HG02840 (cell line): ENCODE measurements around the gene DCLRE1B.

Experiments used
- ATAC-seq: cut with Tn5 transposase; IDR thresholded peaks from one replicate; pipeline ENCODE4 v1.9.1; 2021; ENCODE audit warnings: mild to moderate bottlenecking, moderate library complexity, moderate number of reproducible peaks; ENCODE audit not compliant: unreplicated experiment, low FRiP score

Gene DCLRE1B

DNA sequence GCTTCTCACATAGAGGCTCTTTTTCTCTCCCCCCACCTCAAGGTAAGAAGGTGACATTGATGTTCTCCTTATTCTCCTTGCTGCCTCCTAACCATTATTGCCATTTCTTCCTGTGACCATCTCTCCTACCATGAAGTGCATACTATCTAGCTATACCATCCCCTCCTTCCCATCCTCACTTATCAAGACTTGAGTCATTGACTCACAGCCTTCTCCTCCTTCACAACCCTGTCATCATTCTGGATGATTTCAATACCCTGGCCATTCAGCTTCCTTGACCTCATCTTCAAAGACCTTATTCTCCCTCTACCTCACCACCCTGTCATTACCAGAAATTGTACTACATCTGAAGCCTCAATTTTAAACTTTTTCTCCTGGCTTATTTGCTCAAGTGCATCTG lies 13.1 kb downstream of the DCLRE1B start:
- ATAC-seq = no peak

DNA sequence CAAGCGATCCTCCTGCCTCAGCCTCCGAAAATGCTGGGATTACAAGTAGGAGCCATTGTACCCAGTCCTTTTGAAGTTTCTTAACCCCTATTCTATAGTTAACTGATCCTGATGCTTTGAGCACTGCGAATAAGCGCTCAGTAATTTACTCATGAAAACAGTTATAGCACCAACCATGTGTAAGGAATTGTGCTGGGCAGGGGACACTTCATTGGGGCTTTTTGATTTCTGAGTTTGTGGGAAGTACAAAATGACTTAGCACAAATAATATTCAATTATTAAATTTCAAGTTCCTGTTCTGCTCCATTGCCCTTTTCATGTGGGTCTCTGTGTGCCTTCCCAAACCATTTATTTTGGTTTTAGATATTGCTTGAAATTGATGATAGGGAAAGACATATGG lies 17.8 kb downstream of the DCLRE1B start:
- no peak for ATAC-seq

DNA sequence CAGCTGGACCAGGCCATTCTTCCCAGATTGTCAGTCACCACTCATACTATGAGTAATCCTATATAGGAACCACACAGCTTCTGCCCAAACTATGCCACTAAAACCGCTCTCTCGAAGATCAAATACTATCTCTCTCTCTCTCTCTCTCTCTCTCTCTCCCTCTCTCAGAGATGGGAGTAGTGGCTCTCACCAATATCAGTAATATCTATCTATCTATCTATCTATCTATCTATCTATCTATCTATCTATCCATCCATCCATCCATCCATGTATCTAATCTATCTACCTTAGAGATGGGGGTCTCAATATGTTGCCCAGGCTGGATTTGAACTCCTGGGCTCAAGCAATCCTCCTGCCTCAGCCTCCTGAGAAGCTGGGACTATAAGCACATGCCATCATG lies 19.3 kb downstream of the DCLRE1B start:
- no peak for ATAC-seq

GRCh38 chr1:113928187-113928930 lies 23.2 kb downstream of the DCLRE1B start:
- ATAC-seq = no peak

DNA sequence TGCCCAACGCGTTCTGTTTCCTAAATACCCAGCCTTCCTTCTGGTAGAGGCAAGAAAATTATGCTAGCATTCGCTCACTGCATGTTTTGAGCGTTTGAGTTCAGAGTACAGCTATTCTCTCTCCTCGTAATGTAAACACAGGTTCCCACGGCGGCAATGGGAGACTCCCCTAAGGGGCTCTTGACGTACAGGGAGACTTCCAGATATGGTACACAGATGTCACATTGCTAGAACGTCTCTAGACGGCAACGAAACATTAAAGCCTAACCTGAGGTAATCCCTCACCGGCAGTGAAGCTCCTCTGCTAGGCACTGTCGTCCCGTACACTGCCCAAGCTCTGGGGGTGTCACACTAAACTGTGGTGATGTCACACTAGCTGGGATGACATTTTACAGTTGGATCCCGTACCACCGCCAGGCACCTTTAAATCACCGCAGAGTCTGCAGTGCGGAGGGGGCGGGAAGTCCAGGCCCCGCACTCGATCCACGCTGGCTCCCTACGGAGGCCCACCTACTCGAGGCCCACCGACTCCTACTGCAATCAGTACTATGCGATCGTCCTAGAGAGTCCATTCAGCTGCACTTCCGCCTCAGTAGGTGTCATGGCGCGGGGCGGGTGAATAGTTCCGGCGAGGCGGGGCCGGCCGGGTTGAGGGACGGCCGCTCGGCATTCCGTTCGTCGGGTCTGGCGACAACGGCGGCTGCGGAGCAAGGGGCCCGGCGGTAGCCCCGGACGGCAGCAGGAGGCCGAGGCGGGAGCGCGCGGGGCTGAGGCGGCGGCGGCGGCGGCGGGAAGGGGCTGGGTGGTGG lies 24.0 kb downstream of the DCLRE1B start, which contains the start of gene HIPK1:
HIPK1 (plus strand) TSS at position 384 of the 809 bp plus-strand sequence.
- peak; percentile 72 for ATAC-seq

DNA sequence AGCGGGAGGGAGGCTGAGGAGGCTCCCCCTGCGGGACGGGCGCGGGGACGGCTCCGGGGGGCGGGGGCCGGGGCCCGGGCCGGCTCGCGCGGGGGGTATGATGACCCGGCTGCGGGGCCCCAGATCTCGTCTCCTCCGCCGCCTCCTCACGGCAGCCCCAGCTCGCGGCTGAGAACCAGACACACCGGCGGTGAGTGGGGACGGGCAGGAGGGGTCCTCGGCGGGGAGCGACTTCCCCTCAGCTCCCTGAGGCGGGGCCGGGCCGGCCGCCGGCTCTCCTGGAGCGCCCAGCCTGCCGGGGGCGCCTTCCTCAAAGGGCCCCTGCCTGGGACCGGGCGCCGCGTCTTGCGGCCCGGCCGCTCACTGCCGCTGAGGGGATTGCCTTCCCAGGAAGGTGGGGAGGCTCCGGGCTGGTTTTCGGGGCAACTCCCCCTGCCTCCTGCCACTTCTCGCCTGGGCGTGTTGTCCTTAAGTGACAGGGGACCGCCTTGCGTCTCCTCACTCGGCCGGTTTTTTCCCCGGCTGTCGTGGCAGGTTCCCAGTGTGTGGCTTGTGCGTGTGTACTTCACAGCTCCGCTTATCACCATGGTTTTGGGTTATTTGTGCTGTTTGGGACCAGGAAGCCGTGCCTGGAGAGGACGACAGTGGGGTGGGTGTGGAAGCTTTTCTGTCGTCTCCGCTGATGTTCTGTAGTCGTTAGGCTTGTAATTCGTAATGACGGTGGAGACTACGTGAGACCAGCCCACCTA lies 24.8 kb downstream of the DCLRE1B start:
- ATAC-seq = peak; percentile 34

DNA sequence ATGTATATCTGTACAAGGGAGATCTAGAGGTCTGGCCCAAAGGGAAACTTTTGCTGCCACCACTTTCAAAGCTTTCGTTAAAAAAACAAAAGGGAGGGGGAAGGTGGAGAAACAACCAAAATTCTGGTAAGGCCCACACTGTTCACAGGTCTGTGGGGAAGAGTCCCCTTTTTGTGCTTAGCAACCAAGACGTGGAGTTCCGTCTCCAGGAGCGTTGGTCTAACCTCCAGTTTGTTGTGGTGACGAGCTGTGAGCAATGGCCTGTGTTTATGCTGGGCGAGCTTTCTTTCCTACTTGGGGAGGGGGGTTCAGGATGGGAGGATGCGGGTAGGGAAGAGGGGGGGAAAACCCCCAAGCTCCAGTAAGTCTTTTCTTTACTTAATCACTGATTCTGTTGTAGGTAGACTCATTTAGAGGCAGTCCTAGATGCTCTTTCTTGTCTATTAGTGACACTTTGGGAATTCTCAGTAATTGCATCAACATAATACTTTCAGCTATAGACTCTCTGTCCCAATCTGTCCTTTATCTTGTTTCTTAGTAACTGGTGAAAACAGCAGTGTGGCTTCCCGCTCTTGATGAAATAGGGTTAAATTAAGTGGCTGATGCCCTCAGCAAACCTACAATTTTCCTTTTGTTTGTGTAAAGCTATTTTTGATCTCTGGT lies 25.5 kb downstream of the DCLRE1B start:
- ATAC-seq = peak; percentile 22

DNA sequence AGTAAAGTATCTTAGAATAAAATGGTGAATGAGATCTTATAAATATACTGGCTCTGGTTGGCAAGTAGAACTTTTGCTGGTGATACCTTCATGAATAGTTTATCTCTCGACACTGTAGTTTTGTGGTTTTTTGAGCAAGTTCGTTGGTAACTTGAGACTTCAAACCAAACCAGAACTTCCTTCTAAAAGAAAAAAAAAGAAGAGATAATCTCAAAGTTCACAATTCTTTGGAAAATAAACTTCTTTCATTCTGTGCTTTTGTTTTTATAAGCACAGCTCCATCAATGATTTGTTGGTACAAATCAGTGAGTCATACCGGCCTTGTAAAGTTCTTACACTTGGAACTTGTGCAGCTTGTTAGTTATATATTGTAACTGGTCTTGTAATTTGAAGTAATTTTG lies 26.3 kb downstream of the DCLRE1B start:
- ATAC-seq = no peak

GRCh38 chr1:113934006-113934405 lies 28.9 kb downstream of the DCLRE1B start:
- no peak for ATAC-seq

DNA sequence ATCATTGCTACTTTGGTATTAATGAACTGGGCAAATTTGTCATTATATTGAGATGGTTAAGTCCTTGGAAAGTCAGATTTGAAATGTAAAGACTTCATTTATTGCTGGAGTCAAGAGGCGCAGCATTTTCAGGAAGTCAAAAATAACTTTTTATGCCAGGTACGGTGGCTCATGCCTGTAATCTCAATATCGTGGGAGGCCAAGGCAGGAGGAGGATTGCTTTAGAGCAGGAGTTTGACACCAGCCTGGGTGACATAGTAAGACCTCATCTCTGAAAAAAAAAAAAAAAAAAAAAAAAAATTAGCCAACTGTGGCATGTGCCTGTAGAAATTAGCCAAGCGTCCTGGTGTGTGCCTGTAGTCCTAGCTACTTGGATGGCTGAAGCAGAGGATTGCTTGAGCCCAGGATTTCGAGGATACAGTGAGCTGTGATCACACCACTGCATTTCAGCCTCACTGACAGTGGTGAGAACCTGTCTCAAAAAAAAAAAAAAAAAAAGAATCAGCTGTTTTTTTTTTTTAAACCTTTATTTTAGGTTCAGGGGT lies 29.5 kb downstream of the DCLRE1B start:
- no peak for ATAC-seq

DNA sequence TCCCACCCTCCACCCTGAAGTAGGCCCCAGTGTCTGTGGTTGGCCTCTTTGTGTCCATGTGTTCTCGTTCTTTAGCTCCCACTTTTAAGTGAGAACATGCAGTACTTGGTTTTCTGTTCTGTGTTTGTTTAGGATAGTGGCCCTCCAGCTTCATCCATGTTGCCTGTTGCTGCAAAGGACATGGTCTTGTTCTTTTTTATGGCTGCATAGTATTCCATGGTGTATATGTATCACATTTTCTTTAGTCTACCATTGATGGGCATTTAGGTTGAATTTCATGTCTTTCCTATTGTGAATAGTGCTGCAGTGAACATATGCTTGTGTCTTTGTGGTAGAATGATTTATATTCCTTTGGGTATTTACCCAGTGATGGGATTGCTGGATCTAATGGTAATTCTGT lies 30.1 kb downstream of the DCLRE1B start:
- no peak for ATAC-seq

- ATAC-seq = no peak
These were observed 30.8 kb downstream of the DCLRE1B start for GRCh38 chr1:113935970-113936369.

GRCh38 chr1:113937146-113937545 lies 32.0 kb downstream of the DCLRE1B start:
- no peak for ATAC-seq

- no peak for ATAC-seq
These were observed 33.1 kb downstream of the DCLRE1B start for GRCh38 chr1:113938192-113938591.

GRCh38 chr1:113940365-113941244 lies 35.5 kb downstream of the DCLRE1B start:
- ATAC-seq = peak; percentile 57

DNA sequence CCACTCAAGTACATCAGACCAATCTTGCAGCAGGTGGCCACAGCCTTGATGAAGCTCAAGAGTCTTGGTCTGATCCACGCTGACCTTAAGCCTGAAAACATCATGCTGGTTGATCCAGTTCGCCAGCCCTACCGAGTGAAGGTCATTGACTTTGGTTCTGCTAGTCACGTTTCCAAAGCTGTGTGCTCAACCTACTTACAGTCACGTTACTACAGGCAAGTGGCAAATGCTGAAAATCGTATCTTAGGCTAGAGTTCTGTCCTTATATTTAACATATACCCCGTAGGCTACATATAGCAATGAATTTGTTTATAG lies 36.1 kb downstream of the DCLRE1B start:
- ATAC-seq = no peak

DNA sequence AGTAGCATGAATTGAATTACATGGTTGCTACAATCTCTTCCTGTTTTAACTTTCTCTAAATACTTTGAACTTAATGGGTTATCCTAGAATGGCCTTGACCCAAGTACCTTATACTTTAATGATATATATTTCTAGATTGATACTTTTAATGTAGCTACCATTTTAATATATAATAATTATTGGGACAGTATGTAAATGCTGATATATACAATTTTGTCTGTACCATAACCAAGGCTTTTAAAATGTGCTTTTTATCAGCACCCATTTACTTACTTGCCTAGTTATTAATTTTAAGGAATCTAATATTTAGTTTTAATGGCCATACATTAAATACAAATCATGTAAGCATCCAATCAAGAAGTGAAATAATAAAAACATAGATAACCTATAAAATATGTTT lies 37.4 kb downstream of the DCLRE1B start:
- no peak for ATAC-seq

- ATAC-seq = no peak
These were observed 38.1 kb downstream of the DCLRE1B start for GRCh38 chr1:113943028-113943811.

DNA sequence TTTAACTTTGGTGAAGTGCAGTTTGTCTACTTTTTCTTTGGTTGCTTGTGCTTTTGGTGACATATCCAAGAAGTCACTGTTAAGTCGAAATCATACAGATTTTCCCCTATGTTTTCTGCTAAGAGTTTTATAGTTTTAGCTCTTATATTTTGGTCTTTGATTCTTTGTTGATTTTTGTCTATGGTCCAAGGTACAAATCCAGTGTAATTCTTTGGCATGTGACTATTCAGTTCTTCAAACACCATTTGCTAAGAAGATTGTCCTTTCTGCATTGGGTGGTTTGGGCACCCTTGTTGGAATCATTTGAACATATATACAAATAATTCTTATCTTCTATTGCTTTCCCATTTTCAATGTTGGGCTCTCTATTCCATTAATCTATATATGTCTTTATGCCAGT lies 40.2 kb downstream of the DCLRE1B start:
- no peak for ATAC-seq
